SIG-M5 treated with dmso at 0.1 percent for 504 hours (cell line): ENCODE data around the gene C19orf47.

Source experiments
- DNase-seq: peaks from one replicate; lab custom pipeline; 2025; ENCODE audit not compliant: unreplicated experiment; lab: John Stamatoyannopoulos, UW

The C19orf47 gene

GRCh38 chr19:40283414-40284250, 64.6 kb downstream of the C19orf47 start:
- DNase-seq = no peak

GRCh38 chr19:40282920-40283319, 65.3 kb downstream of the C19orf47 start:
- DNase-seq = no peak

- DNase-seq = no peak
Observed at GRCh38 chr19:40282209-40282580, 66.0 kb downstream of the C19orf47 start.

- DNase-seq = no peak
Observed at GRCh38 chr19:40281381-40282208, 66.6 kb downstream of the C19orf47 start.

- DNase-seq = no peak
Observed at GRCh38 chr19:40280608-40281221, 67.5 kb downstream of the C19orf47 start.

GRCh38 chr19:40279761-40280607, 68.2 kb downstream of the C19orf47 start:
- DNase-seq = no peak

GRCh38 chr19:40279120-40279551, 69.1 kb downstream of the C19orf47 start:
- DNase-seq = no peak

GRCh38 chr19:40278361-40279035, 69.7 kb downstream of the C19orf47 start:
- DNase-seq = no peak

GRCh38 chr19:40277356-40278059, 70.7 kb downstream of the C19orf47 start:
- DNase-seq = no peak

- no peak for DNase-seq
Observed at GRCh38 chr19:40274585-40275544, 73.3 kb downstream of the C19orf47 start.

GRCh38 chr19:40273469-40274360, 74.5 kb downstream of the C19orf47 start:
- DNase-seq = no peak

GRCh38 chr19:40272261-40272660, 75.9 kb downstream of the C19orf47 start:
- no peak for DNase-seq

GRCh38 chr19:40271706-40272105, 76.5 kb downstream of the C19orf47 start:
- DNase-seq = no peak

GRCh38 chr19:40270362-40271089, 77.7 kb downstream of the C19orf47 start:
- no peak for DNase-seq
